Fibroblast of lung (primary cell): ENCODE measurements around the gene SEZ6L. TPM values are rescaled to one million over a fixed set of nuclear protein-coding genes. Genes with fewer than 3 reads are reported as not detected.

ENCODE experiments used
- DNase-seq, 2 donors: peaks; one replicate each; pipeline versions ENCODE4 v3.0.0 to v3.0.0-alpha.2; 2010; ENCODE audit warnings: low read depth in 2 of 2
- H2AFZ ChIP-seq: 2 replicates; pipeline ENCODE4 v1.5.1; 2012; ENCODE audit warnings: low read length, control low read depth, inconsistent platforms
- H3K27ac ChIP-seq: 2 replicates; pipeline ENCODE4 v1.5.1; 2011; ENCODE audit warnings: low read length, control low read depth; ENCODE audit not compliant: insufficient read depth
- H3K27me3 ChIP-seq: 2 replicates; pipeline ENCODE4 v1.5.1; 2011; ENCODE audit warnings: mild to moderate bottlenecking, low read length; ENCODE audit not compliant: control insufficient read depth, insufficient read depth
- H3K36me3 ChIP-seq: 2 replicates; pipeline ENCODE4 v1.5.1; 2011; ENCODE audit warnings: low read length; ENCODE audit not compliant: control insufficient read depth, insufficient read depth
- H3K4me1 ChIP-seq: 2 replicates; pipeline ENCODE4 v1.5.1; 2011; ENCODE audit warnings: low read length; ENCODE audit not compliant: control insufficient read depth, insufficient read depth; ENCODE audit errors: extremely low read depth
- H3K4me2 ChIP-seq: 2 replicates; pipeline ENCODE4 v1.5.1; 2011; ENCODE audit warnings: low read length, control low read depth; ENCODE audit not compliant: insufficient read depth; ENCODE audit errors: extremely low read depth
- H3K4me3 ChIP-seq, 4 experiments: fragments of 200-600 bp in 1 of 4; sonication (generic) in 1 of 4; replicated peaks in 1 of 4; 2 replicates each; pipeline ENCODE4 v1.5.1; 2011 to 2016; ENCODE audit warnings: low read length in 4 of 4, low read depth in 3 of 4, mild to moderate bottlenecking in 3 of 4, control low read depth in 2 of 4, inconsistent platforms in 1 of 4, mixed read lengths in 1 of 4; ENCODE audit not compliant: insufficient read depth in 1 of 4; ENCODE audit errors: control extremely low read depth in 1 of 4
- H3K79me2 ChIP-seq: 2 replicates; pipeline ENCODE4 v1.5.1; 2012; ENCODE audit warnings: mild to moderate bottlenecking, low read length, inconsistent platforms; ENCODE audit not compliant: control insufficient read depth, insufficient read depth
- H3K9ac ChIP-seq: 2 replicates; pipeline ENCODE4 v1.5.1; 2011; ENCODE audit warnings: mild to moderate bottlenecking, low read length, control low read depth; ENCODE audit not compliant: insufficient read depth
- H3K9me3 ChIP-seq: 2 replicates; pipeline ENCODE4 v1.5.1; 2012; ENCODE audit warnings: low read depth, low read length; ENCODE audit not compliant: control insufficient read depth, insufficient read depth
- H4K20me1 ChIP-seq: 2 replicates; pipeline ENCODE4 v1.5.1; 2011; ENCODE audit warnings: low read length; ENCODE audit not compliant: control insufficient read depth, insufficient read depth; ENCODE audit errors: extremely low read depth
- EZH2 ChIP-seq: IDR thresholded peaks from 2 replicates; pipeline ENCODE4 v1.5.1; 2012; ENCODE audit warnings: low read length, control low read depth, mild to moderate bottlenecking; ENCODE audit errors: missing control alignments
- polyA plus RNA-seq, 2 donors: library from polyadenylated mRNA; depleted of rRNA in 1 of 2; stranded (reverse) in 1 of 2; unstranded in 1 of 2; fragments of >200 nt; gene quantifications; 2 replicates each; pipeline ENCODE4 v1.2.1, GENCODE V29; 2011 to 2012; ENCODE audit warnings: missing spikeins in 1 of 2
- total RNA-seq: library from RNA; depleted of rRNA; stranded (reverse); fragments of >200 nt; gene quantifications from 2 replicates; pipeline ENCODE4 v1.2.1, GENCODE V29; 2014
- TF ChIP-seq, protein P1 (sequence below), 2 donors: IDR thresholded peaks in 1 of 2; conservative IDR thresholded peaks in 1 of 2; 1 replicate in 1 of 2; 2 replicates in 1 of 2; pipeline ENCODE4 v1.5.1; 2011 to 2012; ENCODE audit warnings: low read length in 2 of 2, control low read depth in 1 of 2, inconsistent platforms in 1 of 2, low read depth in 1 of 2, mild to moderate bottlenecking in 1 of 2

The SEZ6L gene
- total and polyA plus RNA-seq, 2 donors (not counting 1 experiment from before 2014, with no cell fraction given) = not detected

DNA sequence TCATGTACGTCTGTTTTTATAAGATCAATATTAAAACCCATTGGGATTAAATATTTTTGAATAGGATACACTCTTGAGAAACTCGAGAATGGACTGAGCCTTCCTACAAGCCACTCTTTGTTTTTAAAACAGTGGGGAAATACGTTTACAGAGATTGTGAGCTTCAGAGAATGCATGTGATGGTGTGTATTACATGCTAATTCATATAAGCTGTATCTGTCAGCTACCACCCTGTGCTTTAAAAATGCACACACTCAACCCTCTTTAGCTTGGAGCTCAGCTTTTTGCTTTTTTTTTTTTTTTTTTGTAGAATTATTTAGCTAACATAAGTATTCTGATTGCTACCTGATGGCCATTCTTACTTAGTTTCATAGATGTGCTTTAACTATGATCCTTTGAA lies 213.5 kb downstream of the SEZ6L start:
- H2AFZ ChIP-seq = no peak overlapping the region

DNA sequence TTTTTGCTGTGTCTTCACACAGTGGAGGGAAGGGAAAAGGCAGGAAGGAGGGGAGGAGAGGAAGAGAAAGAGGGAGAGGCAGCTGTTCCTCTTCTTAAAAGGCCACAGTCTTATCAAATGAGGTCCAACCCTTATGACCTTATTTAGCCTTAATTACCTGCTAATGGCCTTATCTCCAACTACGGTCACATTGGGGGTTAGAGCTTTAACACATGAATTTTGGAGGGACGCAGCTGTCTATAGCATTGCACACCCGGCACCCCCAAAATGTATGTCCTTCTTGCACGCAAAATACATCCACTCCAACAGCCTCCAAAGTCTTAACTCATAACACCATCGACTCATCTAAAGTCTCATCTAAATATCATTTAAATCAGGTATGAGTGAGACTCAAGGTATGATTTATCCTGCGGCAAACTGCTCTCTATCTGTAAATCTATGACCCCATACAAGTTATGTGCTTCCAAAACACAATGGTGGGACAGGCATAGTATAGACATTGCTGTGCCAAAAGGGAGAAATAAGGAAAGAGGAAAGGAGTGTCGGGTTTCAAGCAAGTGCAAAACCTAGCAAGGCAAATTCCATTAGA lies 214.8 kb downstream of the SEZ6L start:
- no peaks in the 10 kb centered on the region for H4K20me1 ChIP-seq
- no peaks in the 10 kb centered on the region for H3K4me1 ChIP-seq
- TF ChIP-seq, protein P1, sequence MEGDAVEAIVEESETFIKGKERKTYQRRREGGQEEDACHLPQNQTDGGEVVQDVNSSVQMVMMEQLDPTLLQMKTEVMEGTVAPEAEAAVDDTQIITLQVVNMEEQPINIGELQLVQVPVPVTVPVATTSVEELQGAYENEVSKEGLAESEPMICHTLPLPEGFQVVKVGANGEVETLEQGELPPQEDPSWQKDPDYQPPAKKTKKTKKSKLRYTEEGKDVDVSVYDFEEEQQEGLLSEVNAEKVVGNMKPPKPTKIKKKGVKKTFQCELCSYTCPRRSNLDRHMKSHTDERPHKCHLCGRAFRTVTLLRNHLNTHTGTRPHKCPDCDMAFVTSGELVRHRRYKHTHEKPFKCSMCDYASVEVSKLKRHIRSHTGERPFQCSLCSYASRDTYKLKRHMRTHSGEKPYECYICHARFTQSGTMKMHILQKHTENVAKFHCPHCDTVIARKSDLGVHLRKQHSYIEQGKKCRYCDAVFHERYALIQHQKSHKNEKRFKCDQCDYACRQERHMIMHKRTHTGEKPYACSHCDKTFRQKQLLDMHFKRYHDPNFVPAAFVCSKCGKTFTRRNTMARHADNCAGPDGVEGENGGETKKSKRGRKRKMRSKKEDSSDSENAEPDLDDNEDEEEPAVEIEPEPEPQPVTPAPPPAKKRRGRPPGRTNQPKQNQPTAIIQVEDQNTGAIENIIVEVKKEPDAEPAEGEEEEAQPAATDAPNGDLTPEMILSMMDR (conservative IDR thresholded peaks at IDR 0.05 in 1 of 2, IDR thresholded peaks at IDR 0.05 in 1 of 2; ENCODE audit: low read depth in 1 of 2, low read length in 2 of 2) = no peak
- TF ChIP-seq EZH2 = no peak
- H3K36me3 ChIP-seq = no peaks in the 10 kb centered on the region
- H3K4me2 ChIP-seq = no peak overlapping the region
- no peak overlapping the region for H2AFZ ChIP-seq
- no peak overlapping the region for H3K27ac ChIP-seq
- no peak overlapping the region for H3K4me3 ChIP-seq
- H3K27me3 ChIP-seq = peaks cover 3% of the 10 kb centered on the region
- H3K9me3 ChIP-seq = no peaks in the 10 kb centered on the region
- H3K79me2 ChIP-seq = no peaks in the 10 kb centered on the region
- DNase-seq = no peak
- no peak overlapping the region for H3K9ac ChIP-seq

More for the DNA sequence above, 213.5 kb downstream of the SEZ6L start:
- Histone ChIP-seq H3K9me3 (no peaks in the 10 kb centered on the region), H3K27me3 (peaks cover 3% of the 10 kb centered on the region), H3K27ac (no peak overlapping the region), H3K4me3 (no peak overlapping the region), H3K36me3 (no peaks in the 10 kb centered on the region), H3K79me2 (no peaks in the 10 kb centered on the region), H3K4me1 (no peaks in the 10 kb centered on the region), H3K9ac (no peak overlapping the region), H4K20me1 (no peaks in the 10 kb centered on the region), H3K4me2 (no peak overlapping the region)
- TF ChIP-seq, protein P1 (conservative IDR thresholded peaks at IDR 0.05 in 1 of 2, IDR thresholded peaks at IDR 0.05 in 1 of 2; ENCODE audit: low read depth in 1 of 2, low read length in 2 of 2) = no peak
- TF ChIP-seq EZH2 = no peak
- no peak for DNase-seq

DNA sequence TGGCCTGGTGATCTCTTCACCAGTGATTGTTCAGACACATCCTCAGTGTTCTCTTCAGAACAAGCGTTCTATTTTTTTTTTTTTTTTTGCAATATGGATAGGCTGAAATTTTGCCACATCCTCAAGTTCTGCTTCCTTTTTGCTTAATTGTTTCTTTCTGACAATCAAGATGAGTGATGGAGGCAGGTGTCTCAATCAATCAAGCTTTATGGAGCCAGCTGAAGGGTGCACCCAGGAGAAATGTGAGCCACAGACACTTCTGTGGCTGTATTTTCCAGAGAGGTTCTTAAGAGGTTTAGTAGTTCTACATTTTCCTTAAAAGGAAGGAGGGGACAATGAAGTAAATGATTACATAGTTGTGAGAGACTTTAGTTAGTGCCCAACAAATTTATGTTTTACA lies 215.9 kb downstream of the SEZ6L start:
- Histone ChIP-seq H3K79me2 (no peaks in the 10 kb centered on the region), H3K36me3 (no peaks in the 10 kb centered on the region), H3K4me3 (no peak overlapping the region), H4K20me1 (no peaks in the 10 kb centered on the region), H3K4me2 (no peak overlapping the region), H2AFZ (no peak overlapping the region), H3K27me3 (peaks cover 3% of the 10 kb centered on the region), H3K9me3 (no peaks in the 10 kb centered on the region), H3K4me1 (no peaks in the 10 kb centered on the region), H3K9ac (no peak overlapping the region), H3K27ac (no peak overlapping the region)
- TF ChIP-seq EZH2 = no peak
- TF ChIP-seq, protein P1 (conservative IDR thresholded peaks at IDR 0.05 in 1 of 2, IDR thresholded peaks at IDR 0.05 in 1 of 2; ENCODE audit: low read depth in 1 of 2, low read length in 2 of 2) = no peak
- DNase-seq = no peak
